SU-DHL-6 (cell line): ENCODE data around the gene HAO2.

Experiments used
- H2AFZ ChIP-seq: fragments of 200-600 bp; sonication (generic); 2 replicates; pipeline ENCODE4 v1.6.1; 2014; ENCODE audit warnings: low read depth, mild to moderate bottlenecking, moderate library complexity, mixed read lengths, antibody characterized with exemption, low read length; ENCODE audit not compliant: severe bottlenecking
- H3F3A ChIP-seq: fragments of 200-600 bp; shearing (Covaris generic); 2 replicates; pipeline ENCODE4 v1.6.0; 2016; ENCODE audit warnings: antibody characterized with exemption, mild to moderate bottlenecking; ENCODE audit not compliant: insufficient read depth
- H3K27ac ChIP-seq: fragments of 200-600 bp; sonication (generic); 2 replicates; pipeline ENCODE4 v1.5.1; 2016; ENCODE audit warnings: low read depth, mild to moderate bottlenecking, low read length, moderate library complexity, mixed read lengths
- H3K27me3 ChIP-seq: fragments of 200-600 bp; sonication (generic), shearing (Covaris generic); 2 replicates; pipeline ENCODE4 v1.6.0; 2014; ENCODE audit warnings: mild to moderate bottlenecking, low read length
- H3K36me3 ChIP-seq: fragments of 200-600 bp; sonication (generic); 2 replicates; pipeline ENCODE4 v1.6.1; 2014; ENCODE audit warnings: mild to moderate bottlenecking, low read length, mixed read lengths
- H3K4me2 ChIP-seq: fragments of 300-600, 200-600 bp; shearing (Covaris generic), sonication (generic); 2 replicates; pipeline ENCODE4 v1.6.0; 2014; ENCODE audit warnings: low read length, low read depth, mild to moderate bottlenecking; ENCODE audit not compliant: poor library complexity, severe bottlenecking
- H3K4me3 ChIP-seq: fragments of 200-600 bp; sonication (generic); 2 replicates; pipeline ENCODE4 v1.5.1; 2014; ENCODE audit warnings: antibody characterized with exemption, low read length, mild to moderate bottlenecking, mixed read lengths; ENCODE audit not compliant: insufficient read depth, poor library complexity, severe bottlenecking
- H3K79me2 ChIP-seq: fragments of 200-600 bp; sonication (generic); 2 replicates; pipeline ENCODE4 v1.6.1; 2014; ENCODE audit warnings: mild to moderate bottlenecking, low read length, moderate library complexity; ENCODE audit not compliant: insufficient read depth
- H3K9ac ChIP-seq: fragments of 200-600 bp; sonication (generic); 2 replicates; pipeline ENCODE4 v1.7.0; 2014; ENCODE audit warnings: mild to moderate bottlenecking, low read length
- H3K9me2 ChIP-seq: fragments of 200-600 bp; sonication (generic); replicated peaks from 2 replicates; pipeline ENCODE4 v1.6.1; 2014; ENCODE audit warnings: low read length; ENCODE audit not compliant: insufficient read depth
- H3K9me3 ChIP-seq: fragments of 200-600 bp; sonication (generic); 2 replicates; pipeline ENCODE4 v1.6.1; 2014; ENCODE audit warnings: low read length, mixed read lengths; ENCODE audit not compliant: insufficient read depth
- H4K20me1 ChIP-seq: fragments of 200-600 bp; sonication (generic); 2 replicates; pipeline ENCODE4 v1.6.1; 2014; ENCODE audit warnings: low read depth, mild to moderate bottlenecking, antibody characterized with exemption, low read length, moderate library complexity, mixed read lengths
- CTCF ChIP-seq: fragments of 200-600 bp; sonication (generic); IDR thresholded peaks from one replicate; pipeline ENCODE4 v1.5.1; 2017; ENCODE audit warnings: antibody characterized with exemption, mild to moderate bottlenecking, low read length, moderate library complexity; ENCODE audit not compliant: insufficient read depth, poor library complexity, severe bottlenecking
- EZH2phosphoT487 ChIP-seq: fragments of 200-600 bp; sonication (generic), shearing (Covaris generic); conservative IDR thresholded peaks from 2 replicates; pipeline ENCODE4 v1.6.1; 2018; ENCODE audit warnings: mild to moderate bottlenecking, antibody characterized with exemption, low read length, moderate library complexity, mixed read lengths

The HAO2 gene

DNA sequence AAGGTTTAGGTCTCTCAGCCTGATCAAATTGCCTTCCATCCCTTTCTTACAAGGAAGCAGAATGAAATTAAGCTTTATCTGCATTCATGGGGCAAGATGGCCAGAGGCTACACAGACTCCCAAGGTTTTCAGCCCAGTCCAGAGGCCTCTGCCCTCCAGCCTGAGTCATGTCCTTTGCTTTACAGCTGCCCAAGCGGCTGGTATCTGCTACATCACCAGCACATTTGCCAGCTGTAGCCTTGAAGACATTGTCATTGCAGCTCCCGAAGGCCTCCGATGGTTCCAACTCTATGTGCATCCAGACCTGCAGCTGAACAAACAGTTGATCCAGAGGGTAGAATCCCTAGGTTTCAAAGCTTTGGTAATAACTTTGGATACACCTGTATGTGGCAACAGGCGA lies 16.0 kb downstream of the HAO2 start:
- Histone ChIP-seq H3K9me3 (no peaks in the 10 kb centered on the region), H3K36me3 (no peaks in the 10 kb centered on the region), H3K27ac (no peak overlapping the region), H3K4me3 (no peak overlapping the region), H3K9ac (no peak overlapping the region), H3K79me2 (no peaks in the 10 kb centered on the region), H3K4me2 (no peak overlapping the region), H4K20me1 (no peaks in the 10 kb centered on the region), H3K9me2 (no peaks in the 10 kb centered on the region), H2AFZ (no peak overlapping the region), H3K27me3 (no peaks in the 10 kb centered on the region), H3F3A (no peaks in the 10 kb centered on the region)
- TF ChIP-seq CTCF (no peak), EZH2phosphoT487 (no peak)

GRCh38 chr1:119385650-119386049 lies 17.1 kb downstream of the HAO2 start:
- H3F3A ChIP-seq, result no peaks in the 10 kb centered on the region
- H3K79me2 ChIP-seq, result no peaks in the 10 kb centered on the region
- H2AFZ ChIP-seq, result no peak overlapping the region
- H3K9ac ChIP-seq, result no peak overlapping the region
- no peaks in the 10 kb centered on the region for H4K20me1 ChIP-seq
- H3K9me2 ChIP-seq, result no peaks in the 10 kb centered on the region
- no peaks in the 10 kb centered on the region for H3K36me3 ChIP-seq
- H3K27me3 ChIP-seq, result no peaks in the 10 kb centered on the region
- no peak overlapping the region for H3K4me2 ChIP-seq
- H3K9me3 ChIP-seq, result no peaks in the 10 kb centered on the region
- TF ChIP-seq CTCF (no peak), EZH2phosphoT487 (no peak)
- no peak overlapping the region for H3K27ac ChIP-seq
- H3K4me3 ChIP-seq, result no peak overlapping the region

GRCh38 chr1:119387858-119388257 lies 19.3 kb downstream of the HAO2 start:
- no peaks in the 10 kb centered on the region for H3K9me3 ChIP-seq
- no peak overlapping the region for H3K9ac ChIP-seq
- H3K4me2 ChIP-seq, result no peak overlapping the region
- no peaks in the 10 kb centered on the region for H3K36me3 ChIP-seq
- TF ChIP-seq EZH2phosphoT487 (no peak), CTCF (no peak)
- H3K9me2 ChIP-seq, result no peaks in the 10 kb centered on the region
- no peaks in the 10 kb centered on the region for H3F3A ChIP-seq
- no peak overlapping the region for H3K27ac ChIP-seq
- no peak overlapping the region for H3K4me3 ChIP-seq
- no peak overlapping the region for H2AFZ ChIP-seq
- no peaks in the 10 kb centered on the region for H4K20me1 ChIP-seq
- H3K79me2 ChIP-seq, result no peaks in the 10 kb centered on the region
- no peaks in the 10 kb centered on the region for H3K27me3 ChIP-seq

DNA sequence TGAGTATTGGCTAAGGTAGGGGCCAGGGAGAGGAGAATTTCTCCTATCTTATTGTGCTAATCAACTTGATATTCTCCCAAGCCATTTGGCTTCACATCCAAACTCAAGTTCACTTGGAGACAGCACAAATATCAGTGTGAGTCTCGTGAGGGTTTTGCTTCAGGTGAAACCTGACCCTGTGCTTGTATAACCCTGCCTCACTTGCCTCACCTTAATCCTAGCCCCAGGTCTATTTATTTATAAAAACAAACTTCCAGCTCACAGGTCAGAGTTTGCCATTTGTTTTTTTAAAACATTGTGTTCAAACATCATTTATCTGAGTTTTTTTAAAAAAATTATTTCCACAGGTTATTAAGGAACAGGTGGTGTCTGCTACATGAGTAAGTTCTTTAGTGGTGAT lies 19.9 kb downstream of the HAO2 start:
- H3K27ac ChIP-seq, result no peak overlapping the region
- H3K4me2 ChIP-seq, result no peak overlapping the region
- H3K9me3 ChIP-seq, result no peaks in the 10 kb centered on the region
- no peaks in the 10 kb centered on the region for H4K20me1 ChIP-seq
- no peak overlapping the region for H3K9ac ChIP-seq
- no peak overlapping the region for H2AFZ ChIP-seq
- H3K4me3 ChIP-seq, result no peak overlapping the region
- no peaks in the 10 kb centered on the region for H3K9me2 ChIP-seq
- no peaks in the 10 kb centered on the region for H3K79me2 ChIP-seq
- H3K27me3 ChIP-seq, result no peaks in the 10 kb centered on the region
- TF ChIP-seq CTCF (no peak), EZH2phosphoT487 (no peak)
- no peaks in the 10 kb centered on the region for H3F3A ChIP-seq
- no peaks in the 10 kb centered on the region for H3K36me3 ChIP-seq
